HepG2 (cell line): ENCODE results near the gene KHNYN. TPM values are rescaled to one million over a fixed set of nuclear protein-coding genes. Genes with fewer than 3 reads are reported as not detected.
A peak's percentile ranks its signal among the peaks of the same experiment; 100 is the strongest.

Source experiments
- ATAC-seq: fragments of 200-7000 bp; cut with Tn5 transposase; 3 replicates; pipeline ENCODE4 v1.9.1; 2020; ENCODE audit warnings: mild to moderate bottlenecking, moderate library complexity
- BruUV-seq: library from RNA; stranded (reverse); fragments of 400-500 nt; replicated peaks from 2 replicates; lab custom pipeline; 2021; lab: Mats Ljungman, UMichigan
- CTCF ChIA-PET: fragments of 300-600 bp; formaldehyde crosslinking; extraction: SDS; loops from one replicate; lab custom pipeline; 2021; ENCODE audit warnings: low total read pairs, inconsistent platforms, low intra/inter-chr PET ratio; lab: Yijun Ruan, JAX
- POLR2A ChIA-PET: fragments of 350-600 bp; sonication (Branson Sonifier 250); formaldehyde crosslinking; loops from one replicate; lab custom pipeline; 2020; ENCODE audit warnings: antibody characterized with exemption, inconsistent platforms; lab: Yijun Ruan, JAX
- DNase-seq: peaks from one replicate; pipeline ENCODE4 v3.0.0-alpha.2; 2015; ENCODE audit warnings: low spot score
- FAIRE-seq: peaks from 3 replicates; lab custom pipeline; 2011; peaks lifted over from hg19 to GRCh38; lab: Jason Lieb, UNC
- H2AFZ ChIP-seq: one replicate; pipeline ENCODE4 v1.6.1; 2011; ENCODE audit warnings: low read length, inconsistent platforms
- H3K27ac ChIP-seq: fragments of 300-600 bp; 3 replicates; pipeline ENCODE4 v1.8.0; 2011; ENCODE audit warnings: mixed run types, mild to moderate bottlenecking, mixed read lengths, low read length, inconsistent platforms; ENCODE audit not compliant: insufficient read depth; ENCODE audit errors: extremely low read length
- H3K27me3 ChIP-seq, 2 experiments: fragments of 200-600 bp in 1 of 2; 2 replicates in 1 of 2; 3 replicates in 1 of 2; pipeline versions ENCODE4 v1.6.0 to v1.8.0; 2011; ENCODE audit warnings: low read length in 2 of 2, mild to moderate bottlenecking in 2 of 2, moderate library complexity in 2 of 2, inconsistent platforms in 1 of 2; ENCODE audit not compliant: insufficient read depth in 2 of 2, control insufficient read depth in 1 of 2
- H3K36me3 ChIP-seq, 2 experiments: fragments of 200-600 bp in 1 of 2; replicated peaks in 1 of 2; 2 replicates in 1 of 2; 3 replicates in 1 of 2; pipeline versions ENCODE4 v1.5.1 to v1.8.0; 2011; ENCODE audit warnings: low read length in 2 of 2, inconsistent platforms in 1 of 2; ENCODE audit not compliant: insufficient read depth in 2 of 2, control insufficient read depth in 1 of 2
- H3K4me1 ChIP-seq: 2 replicates; pipeline ENCODE4 v1.5.1; 2012; ENCODE audit warnings: low read length, inconsistent platforms; ENCODE audit not compliant: insufficient read depth
- H3K4me2 ChIP-seq: 2 replicates; pipeline ENCODE4 v1.6.0; 2011; ENCODE audit warnings: low read depth, low read length, inconsistent platforms
- H3K4me3 ChIP-seq, 3 experiments: fragments of 200-600 bp in 1 of 3; sonication (generic), shearing (Covaris generic) in 1 of 3; replicated peaks in 1 of 3; 2 replicates each; pipeline ENCODE4 v1.5.1; 2011 to 2016; ENCODE audit warnings: low read length in 3 of 3, inconsistent platforms in 2 of 3, low read depth in 2 of 3, mild to moderate bottlenecking in 2 of 3, control low read depth in 1 of 3, mixed read lengths in 1 of 3; ENCODE audit not compliant: insufficient read depth in 1 of 3
- H3K79me2 ChIP-seq: one replicate; pipeline ENCODE4 v1.6.1; 2011; ENCODE audit warnings: low read length, inconsistent platforms; ENCODE audit not compliant: insufficient read depth
- H3K9ac ChIP-seq: 2 replicates; pipeline ENCODE4 v1.6.0; 2011; ENCODE audit warnings: mild to moderate bottlenecking, low read depth, low read length, inconsistent platforms; ENCODE audit not compliant: insufficient read depth
- H3K9me3 ChIP-seq: 2 replicates; pipeline ENCODE4 v1.5.1; 2012; ENCODE audit warnings: mild to moderate bottlenecking, low read length
- H4K20me1 ChIP-seq: 2 replicates; pipeline ENCODE4 v1.6.0; 2011; ENCODE audit warnings: inconsistent platforms, mild to moderate bottlenecking, low read length, moderate library complexity; ENCODE audit not compliant: insufficient read depth
- FOXK1 ChIP-seq: sonication (generic); formaldehyde crosslinking; IDR thresholded peaks from 2 replicates; pipeline ENCODE4 v1.4.0; 2020; ENCODE audit warnings: low read depth, missing genetic modification reagents, borderline replicate concordance
- KDM2A ChIP-seq: sonication (generic); formaldehyde crosslinking; IDR thresholded peaks from 2 replicates; pipeline ENCODE4 v1.4.0; 2020; ENCODE audit warnings: low read depth, missing genetic modification reagents, borderline replicate concordance
- MBNL3 ChIP-seq: fragments of 250-450 bp; sonication (Bioruptor Pico); conservative IDR thresholded peaks from 2 replicates; pipeline ENCODE4 v1.8.0; 2022; ENCODE audit warnings: mild to moderate bottlenecking, inconsistent platforms
- POGZ ChIP-seq: sonication (generic); formaldehyde crosslinking; IDR thresholded peaks from 2 replicates; pipeline ENCODE4 v1.4.0; 2020; ENCODE audit warnings: mild to moderate bottlenecking, missing genetic modification reagents
- REL ChIP-seq: sonication (generic); formaldehyde crosslinking; conservative IDR thresholded peaks from 2 replicates; pipeline ENCODE4 v1.8.0; 2022; ENCODE audit warnings: mild to moderate bottlenecking, missing genetic modification reagents, moderate library complexity
- RXRB ChIP-seq: IDR thresholded peaks from 2 replicates; pipeline ENCODE4 v1.6.1; 2016; ENCODE audit warnings: borderline replicate concordance, missing genetic modification reagents, missing compliant biosample characterization
- SIN3A ChIP-seq: IDR thresholded peaks from 2 replicates; pipeline ENCODE4 v1.6.1; 2011; ENCODE audit warnings: low read depth, mild to moderate bottlenecking, control low read depth, low read length, borderline replicate concordance
- ZNF296 ChIP-seq: sonication (generic); formaldehyde crosslinking; conservative IDR thresholded peaks from 2 replicates; pipeline ENCODE4 v1.5.0; 2020; ENCODE audit warnings: mild to moderate bottlenecking, missing genetic modification reagents
- ZNF552 ChIP-seq: sonication (generic); formaldehyde crosslinking; IDR thresholded peaks from 2 replicates; pipeline ENCODE4 v1.9.0; 2022; ENCODE audit warnings: missing genetic modification reagents, mild to moderate bottlenecking, borderline replicate concordance
- ZNF720 ChIP-seq: sonication (generic); formaldehyde crosslinking; IDR thresholded peaks from 2 replicates; pipeline ENCODE4 v1.4.0; 2020; ENCODE audit warnings: missing genetic modification reagents
- ZNF83 ChIP-seq: sonication (generic); formaldehyde crosslinking; IDR thresholded peaks from 2 replicates; pipeline ENCODE4 v1.4.0; 2020; ENCODE audit warnings: missing genetic modification reagents, mild to moderate bottlenecking, borderline replicate concordance
- ZZZ3 ChIP-seq: sonication (generic); formaldehyde crosslinking; IDR thresholded peaks from 2 replicates; pipeline ENCODE4 v1.4.0; 2020; ENCODE audit warnings: missing genetic modification reagents, mild to moderate bottlenecking, borderline replicate concordance
- WGBS: methylation state at CpG from one replicate; pipeline ENCODE4 v1.1.6; 2017; ENCODE audit warnings: low lambda C conversion rate; 5-methylcytosine and 5-hydroxymethylcytosine counted together
- in situ Hi-C: cut with HindIII; loops from 2 replicates; pipeline ENCODE4 v1.10.0; 2017; ENCODE audit warnings: low pct_unique_long_range_greater_than_20kb; ENCODE audit not compliant: extremely low pct_ligation_motif_present
- intact Hi-C: fragments of 100-400 bp; cut with micrococcal nuclease; formaldehyde crosslinking; loops from one replicate; pipeline ENCODE4 v1.10.0; 2022; ENCODE audit not compliant: unreplicated experiment
- polyA plus RNA-seq, 8 experiments: library from polyadenylated mRNA; depleted of rRNA in 3 of 8; stranded (reverse) in 7 of 8; unstranded in 1 of 8; fragments of >200 nt; fragmentation: Illumina TruSeq in 4 of 8; extraction: Trizol in 4 of 8; gene quantifications; 2 replicates each; pipeline versions ENCODE4 v1.2.1 to v1.2.3, GENCODE V29; 2011 to 2016; ENCODE audit warnings: low read depth in 4 of 8, missing spikeins in 1 of 8, mixed read lengths in 1 of 8; ENCODE audit not compliant: insufficient read depth in 1 of 8
- total RNA-seq, 5 experiments: library from RNA; depleted of rRNA; stranded (reverse); fragments of >200 nt; fragmentation: Illumina TruSeq; extraction: Trizol; gene quantifications; 2 replicates each; pipeline ENCODE4 v1.2.3, GENCODE V29; 2016; ENCODE audit warnings: low read depth in 1 of 5
- TF ChIP-seq, protein P1 (sequence below), 2 experiments: sonication (generic) in 1 of 2; formaldehyde crosslinking in 1 of 2; IDR thresholded peaks; 2 replicates each; pipeline versions ENCODE4 v1.4.0 to v1.6.1; 2016 to 2020; ENCODE audit warnings: borderline replicate concordance in 1 of 2, low read depth in 1 of 2, mild to moderate bottlenecking in 1 of 2, missing genetic modification reagents in 1 of 2

The KHNYN gene
- total and polyA plus RNA-seq, 2 of the 13 experiments (the other 11 are each of a cell fraction or from before 2014, with no cell fraction given), result 52.8 to 75.7 TPM

DNA sequence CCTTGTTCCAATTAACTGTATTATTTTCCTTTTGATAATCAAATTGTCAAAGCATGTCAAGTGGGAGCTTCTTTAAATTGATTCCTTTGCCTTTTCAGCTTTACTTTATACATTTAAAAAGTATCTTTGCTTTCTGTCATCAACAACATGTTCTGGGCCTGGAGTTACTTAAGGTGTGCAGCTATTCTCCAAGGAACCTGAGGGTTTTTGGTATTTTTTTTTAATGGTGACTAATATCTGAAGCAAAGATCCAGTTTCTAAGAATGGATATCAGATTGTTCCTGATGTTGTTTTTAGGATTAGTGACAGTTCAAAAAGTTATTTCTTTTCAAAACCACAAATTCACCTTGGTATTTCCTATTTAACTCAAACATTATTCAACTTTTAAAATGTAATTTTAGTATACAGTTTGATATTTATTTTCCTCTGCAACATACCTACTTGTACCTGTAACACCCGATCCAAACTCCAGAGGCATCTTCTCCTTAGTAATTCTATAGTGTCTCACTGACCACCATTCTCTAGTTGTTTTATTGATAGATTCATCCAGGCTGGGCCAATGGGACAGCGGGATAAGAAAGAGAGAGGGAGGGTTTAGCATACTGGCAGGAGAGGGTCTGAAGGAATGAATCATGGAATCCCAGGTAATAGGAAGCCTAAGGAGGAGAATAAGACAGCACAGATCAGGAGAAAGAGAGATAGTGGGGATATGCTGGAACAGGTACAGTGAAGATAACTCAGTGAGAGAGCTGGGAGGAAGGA lies 3.4 kb upstream of the KHNYN start:
- WGBS, result 16% methylated on average over 2 of the region's 2 CpGs
- POLR2A ChIA-PET, result interaction anchor here (1.0 to 9.1 kb wide), 13 partner anchors 7 to 290 kb away, joined by 3 to 242 read pairs (median 11); partner anchors contain the start of genes CIDEB, NYNRIN, PSME1 and RABGGTA
- in situ Hi-C loops, result no loop called here
- no peak for TF ChIP-seq KDM2A (CRISPR knock-in tag)
- TF ChIP-seq POGZ (CRISPR knock-in tag), result no peak; the same call in 1 of the 2 replicates
- TF ChIP-seq ZNF552 (CRISPR knock-in tag), result 0 out of 2 replicates have a peak, but pooled peaks have one; percentile 25
- no peak for TF ChIP-seq FOXK1 (CRISPR knock-in tag)
- TF ChIP-seq ZNF296, result no peak
- TF ChIP-seq SIN3A, result no peak
- no peak for TF ChIP-seq REL (CRISPR knock-in tag)
- no peak for TF ChIP-seq ZNF83
- no peak for TF ChIP-seq MBNL3 (CRISPR knock-in tag)
- no peak for TF ChIP-seq ZZZ3
- TF ChIP-seq, protein P1, sequence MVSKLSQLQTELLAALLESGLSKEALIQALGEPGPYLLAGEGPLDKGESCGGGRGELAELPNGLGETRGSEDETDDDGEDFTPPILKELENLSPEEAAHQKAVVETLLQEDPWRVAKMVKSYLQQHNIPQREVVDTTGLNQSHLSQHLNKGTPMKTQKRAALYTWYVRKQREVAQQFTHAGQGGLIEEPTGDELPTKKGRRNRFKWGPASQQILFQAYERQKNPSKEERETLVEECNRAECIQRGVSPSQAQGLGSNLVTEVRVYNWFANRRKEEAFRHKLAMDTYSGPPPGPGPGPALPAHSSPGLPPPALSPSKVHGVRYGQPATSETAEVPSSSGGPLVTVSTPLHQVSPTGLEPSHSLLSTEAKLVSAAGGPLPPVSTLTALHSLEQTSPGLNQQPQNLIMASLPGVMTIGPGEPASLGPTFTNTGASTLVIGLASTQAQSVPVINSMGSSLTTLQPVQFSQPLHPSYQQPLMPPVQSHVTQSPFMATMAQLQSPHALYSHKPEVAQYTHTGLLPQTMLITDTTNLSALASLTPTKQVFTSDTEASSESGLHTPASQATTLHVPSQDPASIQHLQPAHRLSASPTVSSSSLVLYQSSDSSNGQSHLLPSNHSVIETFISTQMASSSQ (IDR thresholded peaks at IDR 0.05; ENCODE audit: low read depth), result 0 out of 2 replicates have a peak, but pooled peaks have one; percentile 14
- TF ChIP-seq, protein P1 (CRISPR knock-in tag; IDR thresholded peaks at IDR 0.05; ENCODE audit: borderline replicate concordance), result no peak
- TF ChIP-seq RXRB (CRISPR knock-in tag), result no peak
- 0 out of 2 replicates have a peak, but pooled peaks have one; percentile 7 for TF ChIP-seq ZNF720 (CRISPR knock-in tag)

More for the DNA sequence above, 3.4 kb upstream of the KHNYN start:
- H3K9ac ChIP-seq, result peak overlapping the region; percentile 14; the same call in 1 of the 2 replicates
- H3K4me2 ChIP-seq, result peak overlapping the region; percentile 82
- BruUV-seq, result no TSS peak
- no peak overlapping the region for H2AFZ ChIP-seq
- H3K4me3 ChIP-seq, result peak overlapping the region in 1 of 3 experiments; percentile 60; a peak in 1 of 6 replicates
- no peaks in the 10 kb centered on the region for H3K36me3 ChIP-seq
- peaks cover 4% of the 10 kb centered on the region for H4K20me1 ChIP-seq
- intact Hi-C loops, result loop anchor here (1.0 to 2.0 kb wide), 2 partner anchors 14 to 16 kb away; partner anchors contain the start of gene SDR39U1
- H3K27me3 ChIP-seq, result no peaks in the 10 kb centered on the region; a peak in 2 of 5 replicates
- peak overlapping the region; percentile 53 for H3K27ac ChIP-seq
- peaks cover 80% of the 10 kb centered on the region for H3K4me1 ChIP-seq
- no peaks in the 10 kb centered on the region for H3K9me3 ChIP-seq
- CTCF ChIA-PET, result interaction anchor here (2.0 kb wide), 1 partner anchor 60 kb away, joined by 9 read pairs; no protein-coding TSS in a partner anchor
- FAIRE-seq (no peak), DNase-seq (no peak), ATAC-seq (no peak)
- H3K79me2 ChIP-seq, result peaks cover 6% of the 10 kb centered on the region
